HUES64 (cell line): ENCODE results near the gene C1QC. TPM values are rescaled to one million over a fixed set of nuclear protein-coding genes. Genes with fewer than 3 reads are reported as not detected.

Experiments
- H3K27ac ChIP-seq: 2 replicates; pipeline ENCODE4 v1.7.0; 2013; ENCODE audit warnings: low read depth, low read length, inconsistent platforms
- H3K27me3 ChIP-seq: 2 replicates; pipeline ENCODE4 v1.6.1; 2013; ENCODE audit warnings: mild to moderate bottlenecking, low read length; ENCODE audit not compliant: insufficient read depth
- H3K36me3 ChIP-seq: 2 replicates; pipeline ENCODE4 v1.6.1; 2013; ENCODE audit warnings: mild to moderate bottlenecking, low read length; ENCODE audit not compliant: insufficient read depth
- H3K4me1 ChIP-seq: 2 replicates; pipeline ENCODE4 v1.6.1; 2013; ENCODE audit warnings: mild to moderate bottlenecking, low read length, moderate library complexity; ENCODE audit not compliant: insufficient read depth
- H3K4me3 ChIP-seq: 2 replicates; pipeline ENCODE4 v1.5.1; 2013; ENCODE audit warnings: mild to moderate bottlenecking, low read length, moderate library complexity
- H3K9ac ChIP-seq: 2 replicates; pipeline ENCODE4 v1.6.1; 2013; ENCODE audit warnings: mild to moderate bottlenecking, low read depth, low read length
- H3K9me3 ChIP-seq: 2 replicates; pipeline ENCODE4 v1.6.1; 2013; ENCODE audit warnings: low read depth, low read length; ENCODE audit not compliant: insufficient read depth
- WGBS: fragments of 150-250, 120-280 bp; methylation state at CpG from one replicate; pipeline ENCODE4 v1.1.7; 2013; ENCODE audit warnings: missing lambda C conversion rate; 5-methylcytosine and 5-hydroxymethylcytosine counted together
- polyA plus RNA-seq, 2 experiments: library from polyadenylated mRNA; stranded (reverse); fragments of 50-300 nt; gene quantifications; one replicate each; pipeline ENCODE4 v1.2.3, GENCODE V29; 2013

Gene C1QC
- polyA plus RNA-seq (2013, experiment 1 of 2) = not detected
- not detected for polyA plus RNA-seq (2013, experiment 2 of 2)

DNA sequence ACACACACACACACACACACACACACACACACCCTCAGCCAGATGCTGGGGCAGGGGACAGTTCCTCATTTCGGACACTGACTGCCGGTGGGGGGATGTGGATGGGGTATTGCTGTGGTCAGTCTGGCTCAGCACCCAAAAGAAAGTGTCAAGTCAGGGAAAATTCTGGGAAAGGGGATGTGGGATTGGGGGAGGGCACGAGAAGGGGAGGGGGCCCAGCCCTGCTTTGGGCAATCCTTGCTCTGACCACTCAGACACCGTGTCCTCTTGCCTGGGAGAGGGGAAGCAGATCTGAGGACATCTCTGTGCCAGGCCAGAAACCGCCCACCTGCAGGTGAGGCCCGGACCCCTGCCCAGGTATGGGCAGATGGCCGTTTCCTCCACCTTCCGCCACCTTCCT lies at the start of gene C1QC:
Gene C1QC (plus strand): TSS at position 253 of the 400 bp plus-strand sequence. CDS start 391 bp downstream, outside the sequence.
- H3K4me1 ChIP-seq = no peaks in the 10 kb centered on the region
- no peak within 1 kb of the TSS for H3K9ac ChIP-seq
- H3K4me3 ChIP-seq = no peak within 1 kb of the TSS
- WGBS = 88% methylated on average over 8 of the region's 8 CpGs
- H3K36me3 ChIP-seq = no peaks in the 10 kb centered on the region
- no peaks in the 10 kb centered on the region for H3K9me3 ChIP-seq
- H3K27ac ChIP-seq = no peak within 1 kb of the TSS
- H3K27me3 ChIP-seq = no peaks in the 10 kb centered on the region

GRCh38 chr1:22594396-22594795 lies 49.0 kb upstream of the C1QC start:
- H3K27ac ChIP-seq = no peak overlapping the region
- H3K4me1 ChIP-seq = no peaks in the 10 kb centered on the region
- no peaks in the 10 kb centered on the region for H3K36me3 ChIP-seq
- H3K27me3 ChIP-seq = no peaks in the 10 kb centered on the region
- H3K4me3 ChIP-seq = no peak overlapping the region
- no peaks in the 10 kb centered on the region for H3K9me3 ChIP-seq
- no peak overlapping the region for H3K9ac ChIP-seq
- WGBS = 86% methylated on average over 10 of the region's 10 CpGs

DNA sequence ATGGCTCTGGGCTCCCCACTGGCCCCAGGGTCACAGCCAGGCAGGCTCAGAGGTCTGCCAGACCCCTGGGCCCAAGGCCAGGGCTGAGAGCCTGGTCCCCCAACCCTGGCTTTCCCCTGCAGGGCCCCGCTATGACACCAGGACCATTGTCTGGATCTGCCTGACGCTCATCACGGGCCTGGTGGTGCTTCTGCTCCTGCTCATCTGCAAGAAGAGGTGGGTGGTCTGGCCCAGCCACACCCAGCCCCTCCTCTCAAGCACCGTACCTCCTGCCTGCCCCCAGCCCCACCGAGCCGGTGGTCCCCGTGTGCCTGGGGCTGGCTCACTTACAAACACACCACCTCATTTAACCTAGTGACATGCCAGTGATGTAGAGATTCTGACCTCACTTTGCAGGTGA lies 48.3 kb upstream of the C1QC start:
- H3K27me3 ChIP-seq = no peaks in the 10 kb centered on the region
- no peak overlapping the region for H3K9ac ChIP-seq
- 90% methylated on average over 7 of the region's 7 CpGs for WGBS
- no peak overlapping the region for H3K27ac ChIP-seq
- H3K9me3 ChIP-seq = no peaks in the 10 kb centered on the region
- H3K4me1 ChIP-seq = no peaks in the 10 kb centered on the region
- H3K36me3 ChIP-seq = no peaks in the 10 kb centered on the region
- H3K4me3 ChIP-seq = no peak overlapping the region

- Histone ChIP-seq H3K9ac (no peak overlapping the region), H3K9me3 (no peaks in the 10 kb centered on the region), H3K4me3 (no peak overlapping the region), H3K27ac (no peak overlapping the region), H3K36me3 (no peaks in the 10 kb centered on the region), H3K27me3 (no peaks in the 10 kb centered on the region), H3K4me1 (no peaks in the 10 kb centered on the region)
- 91% methylated on average over 30 of the region's 30 CpGs for WGBS
These were observed 46.0 kb upstream of the C1QC start for GRCh38 chr1:22597301-22597965.

DNA sequence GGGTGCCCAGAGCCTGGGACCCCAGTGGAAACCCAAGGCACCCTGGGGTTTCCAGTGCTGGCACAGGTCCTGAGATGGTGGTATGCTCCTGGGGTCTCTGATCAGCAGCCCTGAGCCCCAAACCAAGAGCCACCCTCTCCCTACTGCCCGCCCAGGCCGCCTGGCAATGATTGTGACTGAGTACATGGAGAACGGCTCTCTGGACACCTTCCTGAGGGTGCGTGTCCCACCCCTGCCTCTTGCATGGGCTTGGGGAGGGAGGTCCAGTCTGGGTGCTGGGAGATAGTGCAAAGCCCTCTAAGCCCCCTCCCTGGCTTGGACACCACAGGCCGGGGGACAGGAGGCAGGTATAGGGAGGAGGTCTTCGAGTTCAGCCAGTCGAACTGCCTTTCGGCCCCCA lies 45.4 kb upstream of the C1QC start:
- 95% methylated on average over 6 of the region's 8 CpGs for WGBS

DNA sequence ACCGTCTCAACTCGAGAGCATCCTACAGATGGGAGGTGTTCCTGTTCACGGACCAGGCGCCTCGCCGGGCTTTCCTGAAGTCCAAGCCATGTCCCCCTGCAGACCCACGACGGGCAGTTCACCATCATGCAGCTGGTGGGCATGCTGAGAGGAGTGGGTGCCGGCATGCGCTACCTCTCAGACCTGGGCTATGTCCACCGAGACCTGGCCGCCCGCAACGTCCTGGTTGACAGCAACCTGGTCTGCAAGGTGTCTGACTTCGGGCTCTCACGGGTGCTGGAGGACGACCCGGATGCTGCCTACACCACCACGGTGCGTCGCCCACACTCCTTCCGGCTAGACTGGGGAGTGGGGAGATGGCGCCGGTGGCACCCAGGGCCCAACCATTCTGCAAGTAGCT lies 44.7 kb upstream of the C1QC start:
- WGBS = 92% methylated on average over 24 of the region's 24 CpGs
- H3K36me3 ChIP-seq = no peaks in the 10 kb centered on the region
- H3K9ac ChIP-seq = no peak overlapping the region
- no peaks in the 10 kb centered on the region for H3K27me3 ChIP-seq
- no peak overlapping the region for H3K27ac ChIP-seq
- H3K4me1 ChIP-seq = no peaks in the 10 kb centered on the region
- no peaks in the 10 kb centered on the region for H3K9me3 ChIP-seq
- H3K4me3 ChIP-seq = no peak overlapping the region

More for the DNA sequence above, 45.4 kb upstream of the C1QC start:
- Histone ChIP-seq H3K27ac (no peak overlapping the region), H3K27me3 (no peaks in the 10 kb centered on the region), H3K36me3 (no peaks in the 10 kb centered on the region), H3K9ac (no peak overlapping the region), H3K4me3 (no peak overlapping the region), H3K9me3 (no peaks in the 10 kb centered on the region), H3K4me1 (no peaks in the 10 kb centered on the region)

GRCh38 chr1:22600071-22600816 lies 43.2 kb upstream of the C1QC start:
- Histone ChIP-seq H3K4me3 (no peak overlapping the region), H3K9ac (no peak overlapping the region), H3K27me3 (no peaks in the 10 kb centered on the region), H3K4me1 (no peaks in the 10 kb centered on the region), H3K9me3 (no peaks in the 10 kb centered on the region), H3K27ac (no peak overlapping the region), H3K36me3 (no peaks in the 10 kb centered on the region)
- 83% methylated on average over 22 of the region's 22 CpGs for WGBS

DNA sequence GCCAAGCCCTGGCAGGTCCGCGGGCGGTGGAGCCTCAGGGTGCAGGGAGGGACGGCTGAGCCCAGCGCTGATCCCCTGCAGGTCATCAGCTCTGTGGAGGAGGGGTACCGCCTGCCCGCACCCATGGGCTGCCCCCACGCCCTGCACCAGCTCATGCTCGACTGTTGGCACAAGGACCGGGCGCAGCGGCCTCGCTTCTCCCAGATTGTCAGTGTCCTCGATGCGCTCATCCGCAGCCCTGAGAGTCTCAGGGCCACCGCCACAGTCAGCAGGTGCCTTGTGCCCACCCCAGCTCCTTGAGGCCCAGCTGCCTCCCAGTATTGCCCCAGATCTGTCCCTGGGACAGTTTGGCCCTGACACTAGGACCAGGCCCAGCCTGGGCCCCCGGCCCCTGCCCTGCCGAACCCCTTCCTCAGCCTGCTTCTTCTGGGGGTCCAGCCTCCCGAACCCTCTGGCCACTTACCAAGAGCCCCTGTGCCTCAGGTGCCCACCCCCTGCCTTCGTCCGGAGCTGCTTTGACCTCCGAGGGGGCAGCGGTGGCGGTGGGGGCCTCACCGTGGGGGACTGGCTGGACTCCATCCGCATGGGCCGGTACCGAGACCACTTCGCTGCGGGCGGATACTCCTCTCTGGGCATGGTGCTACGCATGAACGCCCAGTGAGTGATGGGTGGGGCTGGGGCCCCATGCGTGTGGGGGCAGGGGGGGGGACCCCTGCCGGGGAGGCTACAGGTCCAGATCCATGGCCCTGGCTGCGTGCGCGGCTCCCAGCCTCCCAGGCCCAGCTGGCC lies 42.4 kb upstream of the C1QC start:
- no peak overlapping the region for H3K27ac ChIP-seq
- no peak overlapping the region for H3K9ac ChIP-seq
- no peaks in the 10 kb centered on the region for H3K9me3 ChIP-seq
- no peaks in the 10 kb centered on the region for H3K36me3 ChIP-seq
- no peak overlapping the region for H3K4me3 ChIP-seq
- no peaks in the 10 kb centered on the region for H3K27me3 ChIP-seq
- H3K4me1 ChIP-seq = no peaks in the 10 kb centered on the region
- WGBS = 94% methylated on average over 39 of the region's 39 CpGs

DNA sequence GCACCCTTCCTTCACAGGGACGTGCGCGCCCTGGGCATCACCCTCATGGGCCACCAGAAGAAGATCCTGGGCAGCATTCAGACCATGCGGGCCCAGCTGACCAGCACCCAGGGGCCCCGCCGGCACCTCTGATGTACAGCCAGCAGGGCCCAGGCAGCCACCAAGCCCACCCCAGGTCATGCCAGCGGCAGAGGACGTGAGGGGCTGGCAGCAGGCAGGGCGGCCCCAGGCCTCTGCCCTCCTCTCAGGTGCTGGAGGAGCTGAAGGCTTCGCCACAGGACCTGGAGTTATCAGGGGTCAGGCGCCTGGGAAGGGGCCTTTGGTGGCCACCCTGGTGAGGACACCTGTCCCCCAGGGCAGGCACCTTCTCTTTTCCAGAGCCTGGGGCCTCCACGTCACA lies 41.8 kb upstream of the C1QC start:
- Histone ChIP-seq H3K4me3 (no peak overlapping the region), H3K27ac (no peak overlapping the region), H3K9ac (no peak overlapping the region), H3K27me3 (no peaks in the 10 kb centered on the region), H3K4me1 (no peaks in the 10 kb centered on the region), H3K36me3 (no peaks in the 10 kb centered on the region), H3K9me3 (no peaks in the 10 kb centered on the region)
- 93% methylated on average over 12 of the region's 12 CpGs for WGBS

DNA sequence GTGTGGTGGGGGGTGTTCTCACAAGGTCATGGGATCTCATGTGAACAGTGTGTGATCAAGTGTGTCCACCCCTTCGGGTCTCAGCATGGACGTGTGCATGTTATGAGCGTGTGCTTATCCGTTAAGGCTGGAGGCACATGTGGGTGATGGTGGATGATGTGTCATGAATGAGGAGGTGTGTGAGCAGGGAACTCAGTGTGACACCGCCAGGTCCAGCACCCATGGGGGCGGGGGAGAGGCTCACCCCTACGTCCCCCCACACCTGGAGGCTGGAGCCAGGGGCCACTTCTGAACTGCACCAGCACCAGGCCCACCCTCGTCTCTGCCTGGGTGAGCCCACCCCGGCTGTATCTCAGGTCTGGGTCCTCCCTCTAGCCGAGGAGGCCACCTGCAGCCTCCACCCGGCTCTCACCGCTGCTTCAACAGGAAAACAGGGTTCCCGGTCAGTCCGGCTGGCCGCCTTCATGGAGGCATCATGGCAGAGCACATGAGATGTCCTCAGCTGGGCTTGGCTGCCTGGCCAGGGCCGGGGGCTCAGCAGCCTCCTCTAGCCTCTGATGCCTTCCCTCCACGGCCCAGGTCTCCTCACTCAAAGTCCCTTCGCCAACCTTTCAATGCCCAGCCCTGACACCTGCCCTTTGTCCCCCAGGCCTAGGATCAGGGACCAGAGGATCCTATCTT lies 41.2 kb upstream of the C1QC start:
- Histone ChIP-seq H3K4me1 (no peaks in the 10 kb centered on the region), H3K9me3 (no peaks in the 10 kb centered on the region), H3K9ac (no peak overlapping the region), H3K4me3 (no peak overlapping the region), H3K27me3 (peaks cover under 1% of the 10 kb centered on the region), H3K27ac (no peak overlapping the region), H3K36me3 (no peaks in the 10 kb centered on the region)
- 92% methylated on average over 18 of the region's 18 CpGs for WGBS
